Measurements from ENCODE around the gene PRKG2. TPM values are rescaled to one million over a fixed set of nuclear protein-coding genes. Genes with fewer than 3 reads are reported as not detected.

PRKG2 gene
- total RNA-seq, 2 experiments from 2014 or later = 0.27 to 0.39 TPM

DNA sequence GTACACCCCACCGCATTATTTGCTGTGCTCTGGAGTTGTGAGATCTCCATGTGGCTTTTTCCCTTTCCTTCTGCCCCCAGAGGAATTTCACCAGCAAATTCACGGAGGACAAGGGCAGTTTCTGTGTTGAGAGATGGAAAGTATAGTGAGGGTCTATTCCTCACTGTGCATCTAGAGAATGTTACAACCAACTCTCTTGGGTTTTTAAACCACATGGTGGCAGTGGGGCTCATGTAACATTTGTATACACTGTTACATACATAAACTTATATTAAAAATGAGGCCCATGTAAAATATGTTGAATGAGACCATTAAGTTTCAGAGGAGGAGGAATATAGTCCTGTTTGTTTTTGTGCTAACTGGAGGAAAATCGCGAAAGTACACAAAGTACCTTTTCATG, 909 bp upstream of the PRKG2 start:
- Histone ChIP-seq H3K4me1 (ENCODE audit: insufficient read depth, low read length) (peaks cover 5% of the 10 kb centered on the region), H3K4me3 (ENCODE audit: low read length) (no peak overlapping the region), H3K27me3 (ENCODE audit: control insufficient read depth in 1 of 2, insufficient read depth in 2 of 2, low read length in 2 of 2) (peaks cover 33 to 34% of the 10 kb centered on the region in 2 experiments), H3K27ac (ENCODE audit: low read depth in 1 of 2, low read length in 2 of 2) (no peak overlapping the region), H3K36me3 (ENCODE audit: insufficient read depth, low read length) (no peaks in the 10 kb centered on the region), H3K9me3 (ENCODE audit: control insufficient read depth in 1 of 2, insufficient read depth in 1 of 2, low read length in 2 of 2) (peaks cover 0 to 6% of the 10 kb centered on the region in 2 experiments)
- peaks cover 57% of the 10 kb centered on the region for H3K27me3 Mint-ChIP-seq
- ATAC-seq (ENCODE audit: poor library complexity) (no peak), DNase-seq (no peak)
- H3K4me3 Mint-ChIP-seq = no peak overlapping the region
- H3K9me3 Mint-ChIP-seq = no peaks in the 10 kb centered on the region
- intact Hi-C loops (cut with DNase I, micrococcal nuclease) = no loop called here
- ChIA-PET POLR2A (no interaction called here), CTCF (no interaction called here)
- peaks cover 6% of the 10 kb centered on the region for H3K4me1 Mint-ChIP-seq (ENCODE audit: low read depth)
- no peak overlapping the region for H3K27ac Mint-ChIP-seq
- TF ChIP-seq, protein P1, sequence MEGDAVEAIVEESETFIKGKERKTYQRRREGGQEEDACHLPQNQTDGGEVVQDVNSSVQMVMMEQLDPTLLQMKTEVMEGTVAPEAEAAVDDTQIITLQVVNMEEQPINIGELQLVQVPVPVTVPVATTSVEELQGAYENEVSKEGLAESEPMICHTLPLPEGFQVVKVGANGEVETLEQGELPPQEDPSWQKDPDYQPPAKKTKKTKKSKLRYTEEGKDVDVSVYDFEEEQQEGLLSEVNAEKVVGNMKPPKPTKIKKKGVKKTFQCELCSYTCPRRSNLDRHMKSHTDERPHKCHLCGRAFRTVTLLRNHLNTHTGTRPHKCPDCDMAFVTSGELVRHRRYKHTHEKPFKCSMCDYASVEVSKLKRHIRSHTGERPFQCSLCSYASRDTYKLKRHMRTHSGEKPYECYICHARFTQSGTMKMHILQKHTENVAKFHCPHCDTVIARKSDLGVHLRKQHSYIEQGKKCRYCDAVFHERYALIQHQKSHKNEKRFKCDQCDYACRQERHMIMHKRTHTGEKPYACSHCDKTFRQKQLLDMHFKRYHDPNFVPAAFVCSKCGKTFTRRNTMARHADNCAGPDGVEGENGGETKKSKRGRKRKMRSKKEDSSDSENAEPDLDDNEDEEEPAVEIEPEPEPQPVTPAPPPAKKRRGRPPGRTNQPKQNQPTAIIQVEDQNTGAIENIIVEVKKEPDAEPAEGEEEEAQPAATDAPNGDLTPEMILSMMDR (IDR thresholded peaks at IDR 0.05) = no peak
- no peaks in the 10 kb centered on the region for H3K36me3 Mint-ChIP-seq (ENCODE audit: low read depth)

DNA sequence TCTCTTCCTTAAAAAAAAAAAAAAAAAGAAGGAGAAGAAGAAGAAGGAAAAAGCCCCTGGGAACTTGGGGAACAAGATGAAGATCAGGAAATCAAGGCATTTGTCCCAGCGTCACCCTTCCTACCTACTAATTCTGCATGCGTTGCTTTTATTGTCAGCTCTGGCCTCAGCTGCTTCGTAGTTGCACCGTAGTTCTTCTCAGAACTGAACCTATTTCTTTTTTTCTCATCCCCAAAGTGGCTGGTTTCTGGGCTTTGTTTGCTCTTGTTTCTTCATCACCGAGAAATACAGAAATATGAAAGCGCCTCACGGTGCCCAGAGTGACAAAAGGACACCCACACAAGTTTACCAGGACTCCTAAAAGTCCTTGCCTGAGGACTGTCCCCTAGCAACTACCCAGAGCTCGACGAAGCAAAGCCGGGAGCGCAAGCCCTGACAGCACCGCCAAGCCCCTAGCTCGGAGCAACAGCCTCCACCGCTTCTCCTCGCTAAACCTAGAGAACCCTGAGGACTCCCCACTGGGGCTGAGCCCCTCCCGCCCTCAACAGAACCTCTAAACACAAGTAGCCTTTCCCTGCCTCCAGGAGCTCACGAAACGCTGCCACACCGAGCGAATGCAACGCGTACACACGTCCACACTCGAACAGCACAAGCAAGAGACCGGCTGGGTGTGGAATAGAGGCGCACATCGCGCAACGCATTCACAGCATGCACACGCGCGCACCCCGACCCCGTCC, 710 bp downstream of the PRKG2 start:
- Mint-ChIP-seq H3K27me3 (peaks cover 58% of the 10 kb centered on the region), H3K4me1 (ENCODE audit: low read depth) (peaks cover 6% of the 10 kb centered on the region), H3K36me3 (ENCODE audit: low read depth) (no peaks in the 10 kb centered on the region), H3K4me3 (no peak overlapping the region), H3K9me3 (peaks cover 2% of the 10 kb centered on the region), H3K27ac (no peak overlapping the region)
- ATAC-seq (ENCODE audit: poor library complexity) = no peak
- ChIA-PET POLR2A (no interaction called here), CTCF (no interaction called here)
- Histone ChIP-seq H3K27ac (ENCODE audit: low read depth in 1 of 2, low read length in 2 of 2) (no peak overlapping the region), H3K4me3 (ENCODE audit: low read length) (peak overlapping the region; percentile 7), H3K9me3 (ENCODE audit: control insufficient read depth in 1 of 2, insufficient read depth in 1 of 2, low read length in 2 of 2) (peaks cover 0 to 6% of the 10 kb centered on the region in 2 experiments), H3K4me1 (ENCODE audit: insufficient read depth, low read length) (peaks cover 5% of the 10 kb centered on the region), H3K36me3 (ENCODE audit: insufficient read depth, low read length) (no peaks in the 10 kb centered on the region), H3K27me3 (ENCODE audit: control insufficient read depth in 1 of 2, insufficient read depth in 2 of 2, low read length in 2 of 2) (peaks cover 27 to 33% of the 10 kb centered on the region in 2 experiments)
- TF ChIP-seq, protein P1 (IDR thresholded peaks at IDR 0.05) = no peak
- intact Hi-C loops (cut with DNase I, micrococcal nuclease) = no loop called here
- DNase-seq = no peak

DNA sequence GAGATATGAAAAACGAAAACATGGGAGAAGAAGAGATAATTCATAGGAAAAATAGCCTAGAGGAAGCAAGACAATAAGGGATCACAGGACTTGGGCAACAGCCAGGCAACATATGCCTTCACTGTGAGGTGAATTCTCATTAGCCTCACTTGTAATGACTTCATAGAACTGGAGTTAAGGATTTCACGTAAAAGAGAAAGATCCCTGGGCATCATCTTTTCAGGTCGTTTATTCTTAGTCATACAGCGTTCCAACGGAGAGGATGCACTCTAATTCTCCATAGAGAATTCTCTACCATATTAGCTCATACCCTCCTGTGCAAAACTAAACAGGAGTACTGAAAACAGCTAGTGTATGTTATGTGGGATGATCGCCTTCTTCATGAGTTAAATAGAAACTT, 1.4 kb downstream of the PRKG2 start:
- peaks cover 0 to 6% of the 10 kb centered on the region in 2 experiments for H3K9me3 ChIP-seq (ENCODE audit: control insufficient read depth in 1 of 2, insufficient read depth in 1 of 2, low read length in 2 of 2)
- H3K27ac Mint-ChIP-seq = no peak overlapping the region
- no peak overlapping the region for H3K4me3 ChIP-seq (ENCODE audit: low read length)
- no peaks in the 10 kb centered on the region for H3K36me3 Mint-ChIP-seq (ENCODE audit: low read depth)
- H3K27me3 Mint-ChIP-seq = peaks cover 54% of the 10 kb centered on the region
- ATAC-seq (ENCODE audit: poor library complexity) = no peak
- DNase-seq = no peak
- H3K36me3 ChIP-seq (ENCODE audit: insufficient read depth, low read length) = no peaks in the 10 kb centered on the region
- TF ChIP-seq, protein P1 (IDR thresholded peaks at IDR 0.05) = no peak
- H3K9me3 Mint-ChIP-seq = peaks cover 2% of the 10 kb centered on the region
- peaks cover 27 to 31% of the 10 kb centered on the region in 2 experiments for H3K27me3 ChIP-seq (ENCODE audit: control insufficient read depth in 1 of 2, insufficient read depth in 2 of 2, low read length in 2 of 2)
- ChIA-PET CTCF (no interaction called here), POLR2A (no interaction called here)
- no peak overlapping the region for H3K27ac ChIP-seq (ENCODE audit: low read depth in 1 of 2, low read length in 2 of 2)
- intact Hi-C loops (cut with DNase I, micrococcal nuclease) = no loop called here
- H3K4me3 Mint-ChIP-seq = no peak overlapping the region
- peaks cover 6% of the 10 kb centered on the region for H3K4me1 Mint-ChIP-seq (ENCODE audit: low read depth)
- peaks cover 5% of the 10 kb centered on the region for H3K4me1 ChIP-seq (ENCODE audit: insufficient read depth, low read length)
